HepG2 (cell line): ENCODE results near the gene PRIMA1.

Experiments used
- CTCF ChIP-seq: sonication (generic); formaldehyde crosslinking; IDR thresholded peaks from 2 replicates; pipeline ENCODE4 v1.5.0; 2020; ENCODE audit warnings: mild to moderate bottlenecking, missing genetic modification reagents, moderate library complexity
- EP300 ChIP-seq, 3 experiments: sonication (generic) in 1 of 3; formaldehyde crosslinking in 1 of 3; IDR thresholded peaks; 2 replicates each; pipeline versions ENCODE4 v1.5.1 to v1.6.1; 2011 to 2020; ENCODE audit warnings: low read depth in 2 of 3, low read length in 2 of 3, borderline replicate concordance in 1 of 3, improper control_type of control experiment in 1 of 3, mild to moderate bottlenecking in 1 of 3, missing genetic modification reagents in 1 of 3, moderate library complexity in 1 of 3
- POLR2A ChIP-seq, 2 experiments: IDR thresholded peaks; 2 replicates each; pipeline ENCODE4 v1.6.1; 2011; ENCODE audit warnings: low read depth in 2 of 2, low read length in 2 of 2, mild to moderate bottlenecking in 1 of 2, moderate library complexity in 1 of 2; ENCODE audit not compliant: insufficient read depth in 1 of 2
- ZBTB8A ChIP-seq: sonication (generic); formaldehyde crosslinking; IDR thresholded peaks from 2 replicates; pipeline ENCODE4 v1.4.0; 2020; ENCODE audit warnings: mild to moderate bottlenecking, low read depth, missing genetic modification reagents, borderline replicate concordance
- ZSCAN30 ChIP-seq: sonication (generic); formaldehyde crosslinking; IDR thresholded peaks from 2 replicates; pipeline ENCODE4 v1.5.0; 2020; ENCODE audit warnings: mild to moderate bottlenecking, missing genetic modification reagents
- TF ChIP-seq, protein P1 (sequence below): sonication (generic); formaldehyde crosslinking; IDR thresholded peaks from 2 replicates; pipeline ENCODE4 v1.4.0; 2020; ENCODE audit warnings: missing genetic modification reagents

DNA sequence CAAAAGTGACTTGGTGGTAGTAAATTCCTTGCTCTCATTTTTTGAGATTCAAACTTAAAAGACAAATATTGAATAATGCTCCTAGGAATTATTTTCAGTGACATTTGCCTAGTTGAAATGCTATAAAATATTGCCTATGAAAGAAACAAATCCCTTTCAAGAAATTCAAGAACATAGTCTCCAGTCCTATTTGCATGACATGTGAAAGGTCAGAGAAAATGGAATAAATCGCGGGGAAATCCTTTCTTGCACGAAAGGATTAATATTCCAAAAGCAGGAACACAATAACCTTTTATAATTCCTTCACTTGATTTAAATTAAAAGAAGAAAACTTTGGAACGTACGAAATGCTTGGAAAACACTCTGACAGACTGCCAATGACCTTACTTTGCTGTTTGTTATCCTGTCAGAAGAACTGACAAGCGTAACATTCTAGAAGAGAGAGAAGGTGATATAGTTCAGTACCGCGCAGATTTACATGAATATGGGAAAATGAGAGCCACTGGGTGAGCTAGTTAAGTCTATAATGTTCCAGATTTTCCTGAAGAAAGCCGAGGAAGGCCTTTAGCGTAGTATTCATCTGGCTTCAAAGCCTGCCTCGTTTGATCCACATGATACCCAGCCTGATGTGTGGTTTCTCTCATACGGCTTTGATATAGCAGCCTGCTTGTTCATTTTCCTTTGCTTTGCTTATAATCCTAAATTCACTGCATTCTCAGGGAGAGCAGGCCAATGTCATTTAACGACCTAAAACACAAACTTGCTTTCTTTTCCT lies 103.0 kb downstream of the PRIMA1 start:
- TF ChIP-seq CTCF (CRISPR knock-in tag) (no peak), ZSCAN30 (no peak), EP300 (IDR thresholded peaks at IDR 0.05; ENCODE audit: low read depth in 2 of 2, low read length in 2 of 2) (no peak), EP300 (CRISPR knock-in tag; IDR thresholded peaks at IDR 0.05; ENCODE audit: borderline replicate concordance) (no peak), POLR2A (IDR thresholded peaks at IDR 0.05; ENCODE audit: insufficient read depth in 1 of 2, low read depth in 2 of 2, low read length in 2 of 2) (no peak), ZBTB8A (no peak)
- TF ChIP-seq, protein P1, sequence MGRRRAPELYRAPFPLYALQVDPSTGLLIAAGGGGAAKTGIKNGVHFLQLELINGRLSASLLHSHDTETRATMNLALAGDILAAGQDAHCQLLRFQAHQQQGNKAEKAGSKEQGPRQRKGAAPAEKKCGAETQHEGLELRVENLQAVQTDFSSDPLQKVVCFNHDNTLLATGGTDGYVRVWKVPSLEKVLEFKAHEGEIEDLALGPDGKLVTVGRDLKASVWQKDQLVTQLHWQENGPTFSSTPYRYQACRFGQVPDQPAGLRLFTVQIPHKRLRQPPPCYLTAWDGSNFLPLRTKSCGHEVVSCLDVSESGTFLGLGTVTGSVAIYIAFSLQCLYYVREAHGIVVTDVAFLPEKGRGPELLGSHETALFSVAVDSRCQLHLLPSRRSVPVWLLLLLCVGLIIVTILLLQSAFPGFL = no peak
